ENCODE measurements around the gene TM2D3. TPM values are rescaled to one million over a fixed set of nuclear protein-coding genes. Genes with fewer than 3 reads are reported as not detected.

TM2D3 gene
- total and polyA plus RNA-seq, 9 donors: 46.0 to 76.9 (median 57.3) TPM

DNA sequence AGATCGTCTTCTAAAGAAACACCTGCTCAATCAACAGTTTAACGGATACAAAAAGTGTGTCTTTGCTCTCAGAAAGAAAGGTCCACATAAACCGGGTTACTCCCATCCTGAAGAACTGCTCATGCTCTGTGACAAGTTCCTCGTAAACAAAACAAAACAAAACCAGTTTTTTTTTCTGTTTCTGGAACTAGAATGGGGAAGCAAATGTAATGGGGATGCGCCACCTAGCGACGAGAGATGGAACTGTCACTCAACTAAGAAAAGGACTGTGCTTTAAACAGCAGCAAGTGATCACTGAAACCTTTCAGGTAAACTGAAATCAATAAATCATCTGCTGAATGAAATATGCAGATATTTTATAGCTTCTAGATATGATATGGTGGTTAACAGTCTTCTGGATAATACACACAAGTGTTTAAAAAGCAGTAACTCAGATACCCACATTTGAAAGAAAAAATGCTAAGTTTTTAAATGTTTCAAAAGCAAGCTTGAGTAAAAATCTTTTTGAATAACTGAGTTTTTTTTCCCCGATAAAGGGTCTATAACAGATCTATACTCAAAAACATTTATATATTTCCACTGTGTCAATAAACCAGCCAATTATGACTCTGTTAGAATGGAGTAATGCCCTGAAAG is 10.9 kb downstream of the TM2D3 start:
- no peaks in the 10 kb centered on the region for H3K27me3 ChIP-seq
- no peak overlapping the region for H3K27ac ChIP-seq
- WGBS, 3 donors: 8 to 19% (median 15%) methylated on average over 8 of the region's 8 CpGs
- no peaks in the 10 kb centered on the region for H3K36me3 ChIP-seq
- peak; percentile 50 to 82 (median 77) for DNase-seq
- H3K4me1 ChIP-seq (ENCODE audit: insufficient read depth): no peaks in the 10 kb centered on the region
- TF ChIP-seq, protein P1, sequence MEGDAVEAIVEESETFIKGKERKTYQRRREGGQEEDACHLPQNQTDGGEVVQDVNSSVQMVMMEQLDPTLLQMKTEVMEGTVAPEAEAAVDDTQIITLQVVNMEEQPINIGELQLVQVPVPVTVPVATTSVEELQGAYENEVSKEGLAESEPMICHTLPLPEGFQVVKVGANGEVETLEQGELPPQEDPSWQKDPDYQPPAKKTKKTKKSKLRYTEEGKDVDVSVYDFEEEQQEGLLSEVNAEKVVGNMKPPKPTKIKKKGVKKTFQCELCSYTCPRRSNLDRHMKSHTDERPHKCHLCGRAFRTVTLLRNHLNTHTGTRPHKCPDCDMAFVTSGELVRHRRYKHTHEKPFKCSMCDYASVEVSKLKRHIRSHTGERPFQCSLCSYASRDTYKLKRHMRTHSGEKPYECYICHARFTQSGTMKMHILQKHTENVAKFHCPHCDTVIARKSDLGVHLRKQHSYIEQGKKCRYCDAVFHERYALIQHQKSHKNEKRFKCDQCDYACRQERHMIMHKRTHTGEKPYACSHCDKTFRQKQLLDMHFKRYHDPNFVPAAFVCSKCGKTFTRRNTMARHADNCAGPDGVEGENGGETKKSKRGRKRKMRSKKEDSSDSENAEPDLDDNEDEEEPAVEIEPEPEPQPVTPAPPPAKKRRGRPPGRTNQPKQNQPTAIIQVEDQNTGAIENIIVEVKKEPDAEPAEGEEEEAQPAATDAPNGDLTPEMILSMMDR (IDR thresholded peaks at IDR 0.05): peak; percentile 84 to 90 (median 84)
- TF ChIP-seq POLR2A (IDR thresholded peaks at IDR 0.05): no peak
- intact Hi-C loops (cut with DNase I): loop anchor here (2.0 to 5.0 kb wide), 4 partner anchors 334 to 346 kb away; partner anchors contain the start of gene SNRPA1 (in 1 of the 4)
- H3K4me3 ChIP-seq: no peak overlapping the region
- H3K9me3 ChIP-seq: no peaks in the 10 kb centered on the region

DNA sequence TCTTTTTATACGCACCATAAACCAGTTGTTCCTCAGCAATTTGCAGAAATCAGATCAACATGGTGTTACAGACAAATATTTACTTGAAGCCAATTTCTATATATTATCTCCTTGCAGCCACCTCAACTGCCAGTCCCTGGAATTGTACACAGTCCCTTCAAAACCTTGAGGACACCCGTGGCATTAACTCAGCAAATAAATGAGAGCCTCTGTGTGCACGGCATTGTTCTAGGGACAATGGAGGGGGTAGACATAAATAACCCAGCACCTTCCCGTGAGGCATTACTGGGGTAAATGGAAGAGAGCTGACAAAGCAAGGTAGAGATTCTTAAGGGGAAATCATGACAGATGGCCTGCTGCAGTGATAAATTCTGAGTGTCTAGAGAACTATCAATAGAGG is 12.5 kb downstream of the TM2D3 start:
- WGBS, 3 donors: 92 to 93% (median 93%) methylated on average over 4 of the region's 4 CpGs
- Histone ChIP-seq H3K9me3 (no peaks in the 10 kb centered on the region), H3K36me3 (no peaks in the 10 kb centered on the region), H3K4me3 (no peak overlapping the region), H3K27me3 (no peaks in the 10 kb centered on the region), H3K27ac (no peak overlapping the region), H3K4me1 (ENCODE audit: insufficient read depth) (no peaks in the 10 kb centered on the region)
- DNase-seq: no peak
- intact Hi-C loops (cut with DNase I): loop anchor here (2.0 to 5.0 kb wide), 4 partner anchors 332 to 345 kb away; partner anchors contain the start of gene SNRPA1 (in 1 of the 4)
- TF ChIP-seq, protein P1 (IDR thresholded peaks at IDR 0.05): no peak
- TF ChIP-seq EP300 (IDR thresholded peaks at IDR 0.05): no peak

DNA sequence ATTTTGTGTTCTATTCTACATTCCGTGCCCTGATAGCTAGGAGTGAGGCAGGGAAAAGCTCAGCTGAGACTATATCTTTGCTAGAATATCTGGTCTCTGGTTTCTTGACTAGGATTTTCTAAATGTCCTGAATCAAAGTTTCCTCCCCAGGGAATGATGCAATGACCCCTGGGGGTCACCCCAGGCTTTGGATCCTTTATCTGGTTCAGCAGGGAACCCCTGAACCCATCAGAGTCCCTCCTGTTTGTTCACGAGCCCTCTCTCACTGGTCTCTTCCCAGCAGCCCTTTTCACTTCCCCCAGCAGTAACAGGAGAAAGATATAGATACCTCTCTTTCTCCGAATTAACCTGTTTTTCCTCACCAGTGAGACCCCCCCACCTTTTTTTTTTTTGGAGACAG is 14.3 kb downstream of the TM2D3 start:
- intact Hi-C loops (cut with DNase I): no loop called here

DNA sequence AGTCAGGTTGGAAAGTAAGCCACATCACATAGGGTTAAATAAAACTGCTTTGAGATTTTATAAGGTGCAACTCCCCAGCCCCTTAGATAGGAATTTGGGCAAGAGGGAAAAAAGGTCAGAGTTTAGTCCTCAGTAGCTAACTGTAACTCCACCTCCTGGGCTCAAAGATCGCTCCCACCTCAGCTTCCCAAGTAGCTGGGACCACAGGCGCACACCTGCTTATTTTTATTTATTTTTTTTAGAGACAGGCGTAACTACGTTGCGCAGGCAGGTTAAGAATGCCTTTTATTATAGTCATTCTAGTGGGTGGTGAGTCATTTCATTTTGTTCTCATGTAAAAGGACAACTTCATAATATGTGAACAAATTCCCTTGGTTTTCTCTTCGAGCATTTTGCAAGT is 14.7 kb downstream of the TM2D3 start:
- Histone ChIP-seq H3K27me3 (no peaks in the 10 kb centered on the region), H3K4me3 (no peak overlapping the region), H3K36me3 (no peaks in the 10 kb centered on the region), H3K27ac (no peak overlapping the region), H3K4me1 (ENCODE audit: insufficient read depth) (no peaks in the 10 kb centered on the region), H3K9me3 (no peaks in the 10 kb centered on the region)
- DNase-seq: no peak
- intact Hi-C loops (cut with DNase I): no loop called here
- no peak for TF ChIP-seq EP300 (IDR thresholded peaks at IDR 0.05)
- TF ChIP-seq, protein P1 (IDR thresholded peaks at IDR 0.05): no peak
- WGBS, 3 donors: 59 to 65% (median 60%) methylated on average over 6 of the region's 6 CpGs

More for the DNA sequence above, 14.3 kb downstream of the TM2D3 start:
- no peak overlapping the region for H3K27ac ChIP-seq
- no peak overlapping the region for H3K4me3 ChIP-seq
- TF ChIP-seq POLR2A (IDR thresholded peaks at IDR 0.05): no peak
- TF ChIP-seq, protein P1 (IDR thresholded peaks at IDR 0.05): no peak
- no peak for TF ChIP-seq EP300 (IDR thresholded peaks at IDR 0.05)
- DNase-seq: no peak
- no peaks in the 10 kb centered on the region for H3K36me3 ChIP-seq
- WGBS, 3 donors: 68 to 78% (median 70%) methylated on average over 3 of the region's 3 CpGs
- H3K9me3 ChIP-seq: no peaks in the 10 kb centered on the region
- H3K27me3 ChIP-seq: no peaks in the 10 kb centered on the region
- no peaks in the 10 kb centered on the region for H3K4me1 ChIP-seq (ENCODE audit: insufficient read depth)

Data from ovary (tissue), 9 donors.